Activated CD8-positive, alpha-beta memory T cell treated with anti-CD3 and anti-CD28 coated beads for 36 hours (primary cell): ENCODE data around the gene PTCHD1. TPM values are rescaled to one million over a fixed set of nuclear protein-coding genes. Genes with fewer than 3 reads are reported as not detected.

Source experiments
- CTCF ChIA-PET: fragments of 350-600 bp; sonication (Branson Sonifier 250); formaldehyde crosslinking; loops from one replicate; lab custom pipeline; 2021; ENCODE audit warnings: antibody characterized with exemption; lab: Charles Lee
- POLR2A ChIA-PET: fragments of 350-600 bp; sonication (Branson Sonifier 250); formaldehyde crosslinking; loops from one replicate; lab custom pipeline; 2021; ENCODE audit warnings: antibody characterized with exemption; lab: Charles Lee
- total RNA-seq, 2 experiments: library from RNA; stranded (reverse); gene quantifications; one replicate each; pipeline ENCODE4 v1.2.3, GENCODE V29; 2021

The PTCHD1 gene
- total RNA-seq, 2 experiments from 2014 or later = not detected

DNA sequence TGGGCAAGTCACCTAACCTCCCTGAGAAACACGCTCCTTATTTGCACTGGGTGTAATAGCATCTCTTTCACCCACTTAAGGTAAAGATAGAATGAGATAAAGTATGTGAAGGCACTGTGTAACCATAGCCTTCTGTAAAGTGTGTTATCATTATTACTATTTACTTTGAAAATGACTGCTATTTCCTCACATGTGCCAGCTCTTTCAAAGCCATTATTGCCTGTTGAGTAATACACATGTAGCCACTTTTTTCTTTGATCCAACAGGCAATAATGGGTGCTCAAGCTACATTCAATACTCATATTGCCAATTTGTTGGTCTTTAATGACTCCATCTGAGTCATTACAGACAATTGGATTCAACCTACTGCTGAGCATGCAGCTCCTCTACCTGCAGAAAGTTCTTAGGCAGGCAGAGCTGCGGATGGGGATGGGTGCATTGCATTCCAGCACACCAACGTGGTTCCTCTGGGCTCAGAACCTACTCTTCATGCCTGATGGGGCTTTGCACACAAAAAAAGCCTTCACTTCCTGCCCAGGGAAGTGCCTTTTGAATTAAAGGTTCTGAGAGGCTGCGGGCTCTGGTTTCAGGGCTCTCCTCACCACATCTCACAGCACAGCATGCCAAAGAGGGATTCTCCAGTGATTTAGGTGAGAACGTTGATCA is 9.7 kb downstream of the PTCHD1 start:
- CTCF ChIA-PET = no interaction called here
- POLR2A ChIA-PET = no interaction called here

DNA sequence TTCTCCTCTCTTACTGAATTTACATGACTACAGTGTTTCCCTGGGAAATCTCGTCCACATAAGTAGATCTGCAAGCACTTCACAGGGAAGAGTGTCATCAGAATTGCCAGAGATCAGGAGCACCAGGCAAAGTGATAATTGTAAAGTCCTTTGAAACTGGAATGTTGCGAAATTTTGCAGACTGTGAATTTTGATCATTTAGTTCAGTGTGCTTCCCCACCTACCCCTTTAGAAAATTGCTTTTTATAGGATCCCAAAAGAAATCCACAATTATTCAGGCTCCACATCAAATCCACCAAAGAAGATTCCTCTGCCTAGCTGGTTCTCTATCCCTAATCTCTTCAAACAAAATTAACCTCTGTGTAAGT is 10.2 kb downstream of the PTCHD1 start:
- CTCF ChIA-PET = no interaction called here

DNA sequence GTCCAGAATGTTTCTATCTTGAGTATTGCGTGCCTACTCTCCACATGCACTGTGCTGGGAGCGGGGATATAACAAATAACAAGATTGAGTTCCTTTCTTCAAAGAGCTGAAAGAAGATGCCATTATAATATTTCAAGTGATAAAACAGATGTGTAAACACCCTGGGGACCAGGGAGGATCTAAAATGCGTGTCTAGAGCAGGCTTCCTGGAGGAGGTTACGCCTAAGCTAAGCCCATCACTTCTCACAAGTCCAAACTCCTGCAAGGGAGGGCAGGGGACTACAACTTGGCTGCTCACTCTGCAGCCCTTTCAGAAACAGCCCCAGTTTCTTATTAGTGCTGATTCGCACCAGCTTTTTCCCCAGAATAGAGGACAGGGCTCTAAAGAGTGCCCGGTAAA is 21.5 kb downstream of the PTCHD1 start:
- ChIA-PET CTCF (no interaction called here), POLR2A (no interaction called here)

More for the DNA sequence above, 10.2 kb downstream of the PTCHD1 start:
- POLR2A ChIA-PET = no interaction called here

DNA sequence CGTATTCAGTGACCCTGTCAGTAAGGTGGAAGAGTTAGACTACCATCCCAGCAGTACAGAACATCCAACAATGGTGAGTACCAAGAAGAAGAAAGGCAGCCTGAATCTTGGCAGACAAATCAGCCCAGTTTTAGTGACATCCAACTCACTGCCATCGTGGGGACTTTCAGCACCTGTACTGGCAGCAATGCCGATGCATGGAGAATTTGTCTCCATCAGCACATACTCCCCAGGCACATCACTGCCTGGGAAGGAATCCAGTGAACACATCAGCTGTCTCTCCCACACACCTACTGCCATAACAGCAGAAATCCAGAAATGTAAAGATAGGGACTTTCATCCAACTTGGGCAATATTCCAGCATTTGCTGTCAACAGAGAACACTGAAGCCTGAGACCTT is 29.8 kb downstream of the PTCHD1 start:
- ChIA-PET POLR2A (no interaction called here), CTCF (no interaction called here)

DNA sequence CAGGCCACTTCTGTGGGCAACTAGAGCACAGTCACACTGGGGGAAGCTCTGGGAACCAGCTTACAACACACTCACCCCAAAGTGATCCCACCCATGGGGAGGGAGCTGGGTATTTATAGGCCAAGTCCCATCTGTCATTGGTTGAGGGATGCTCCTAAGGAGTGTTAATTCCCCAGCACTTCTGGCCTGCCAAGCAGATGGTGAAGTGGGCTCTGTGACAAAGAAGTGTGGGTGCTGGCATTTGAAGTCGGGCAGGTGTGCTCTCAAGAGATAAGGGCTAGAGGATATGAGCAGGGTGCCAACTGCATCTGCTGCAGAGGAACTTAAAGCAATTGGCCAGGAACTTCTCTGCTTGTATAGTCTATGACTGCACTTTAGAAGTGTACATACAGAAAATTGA is 30.9 kb downstream of the PTCHD1 start:
- ChIA-PET POLR2A (no interaction called here), CTCF (no interaction called here)

DNA sequence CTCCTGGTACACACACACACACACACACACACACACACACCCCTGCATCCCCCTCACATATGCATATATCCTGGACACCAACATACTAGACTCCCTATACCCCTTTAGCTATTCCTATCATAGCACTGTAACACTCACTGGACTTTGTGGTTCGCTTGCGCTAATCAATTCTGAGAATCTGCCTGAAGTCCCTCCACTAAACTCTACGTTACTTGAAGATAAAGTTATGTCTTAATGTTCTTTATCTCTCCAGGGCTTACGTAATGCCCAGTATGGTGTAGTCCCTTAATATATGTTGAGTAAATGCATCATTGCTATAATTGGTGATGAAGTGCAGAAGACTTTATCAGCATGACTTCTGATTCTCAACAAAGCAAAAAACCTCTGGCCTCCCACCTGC is 32.3 kb downstream of the PTCHD1 start:
- CTCF ChIA-PET = no interaction called here
- POLR2A ChIA-PET = no interaction called here

DNA sequence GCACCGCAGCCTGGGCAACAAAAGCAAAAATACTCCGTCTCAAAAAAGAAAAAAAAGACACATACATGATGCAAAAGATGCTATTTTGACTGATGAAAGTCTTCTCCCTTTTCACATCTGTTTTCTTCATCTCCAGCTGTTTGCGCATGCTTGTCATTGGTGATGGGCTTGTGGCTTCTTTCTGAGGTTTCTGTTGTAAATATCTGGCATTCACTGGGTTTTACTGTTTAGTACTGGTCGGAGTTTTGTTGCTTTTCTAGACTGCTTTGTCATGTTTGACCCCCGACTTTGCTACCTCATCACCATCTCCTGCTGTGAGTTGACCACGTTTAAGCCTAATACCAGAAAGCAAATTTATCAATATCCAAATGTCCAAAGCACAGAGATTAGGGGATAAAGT is 34.4 kb downstream of the PTCHD1 start:
- ChIA-PET POLR2A (no interaction called here), CTCF (no interaction called here)

DNA sequence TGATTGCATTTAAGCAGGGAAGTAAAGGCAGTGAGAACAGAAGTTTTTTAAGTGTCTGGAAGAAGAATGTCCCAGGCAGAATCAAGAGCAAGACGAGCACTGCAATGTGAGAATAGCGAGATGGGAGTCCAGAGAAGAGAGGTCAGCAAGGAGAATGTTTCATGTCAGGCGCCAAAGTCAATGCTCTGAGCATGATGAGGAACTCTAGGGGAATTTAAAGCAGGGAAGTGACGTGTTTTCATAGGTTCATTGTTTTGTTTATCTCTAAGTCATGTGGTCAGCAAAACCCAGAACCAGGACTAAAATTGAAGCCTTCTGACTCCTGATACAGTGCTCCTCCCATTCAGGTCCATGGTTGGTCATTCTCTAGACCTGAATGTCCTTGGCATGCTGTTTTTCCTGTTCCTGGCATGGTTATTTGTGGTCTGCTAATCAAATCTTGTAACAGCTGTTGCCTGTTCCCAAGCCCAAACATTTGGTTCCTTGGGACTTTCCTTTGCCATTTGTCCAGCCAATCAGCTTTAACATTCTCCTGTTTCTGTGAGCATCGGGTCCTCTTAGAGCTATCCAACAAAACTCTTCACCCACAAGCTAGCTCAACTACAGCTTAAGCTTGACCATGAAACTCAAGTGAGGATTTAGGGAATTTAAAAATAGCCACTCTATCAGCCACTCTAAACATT is 37.7 kb downstream of the PTCHD1 start:
- POLR2A ChIA-PET = no interaction called here
- CTCF ChIA-PET = no interaction called here

DNA sequence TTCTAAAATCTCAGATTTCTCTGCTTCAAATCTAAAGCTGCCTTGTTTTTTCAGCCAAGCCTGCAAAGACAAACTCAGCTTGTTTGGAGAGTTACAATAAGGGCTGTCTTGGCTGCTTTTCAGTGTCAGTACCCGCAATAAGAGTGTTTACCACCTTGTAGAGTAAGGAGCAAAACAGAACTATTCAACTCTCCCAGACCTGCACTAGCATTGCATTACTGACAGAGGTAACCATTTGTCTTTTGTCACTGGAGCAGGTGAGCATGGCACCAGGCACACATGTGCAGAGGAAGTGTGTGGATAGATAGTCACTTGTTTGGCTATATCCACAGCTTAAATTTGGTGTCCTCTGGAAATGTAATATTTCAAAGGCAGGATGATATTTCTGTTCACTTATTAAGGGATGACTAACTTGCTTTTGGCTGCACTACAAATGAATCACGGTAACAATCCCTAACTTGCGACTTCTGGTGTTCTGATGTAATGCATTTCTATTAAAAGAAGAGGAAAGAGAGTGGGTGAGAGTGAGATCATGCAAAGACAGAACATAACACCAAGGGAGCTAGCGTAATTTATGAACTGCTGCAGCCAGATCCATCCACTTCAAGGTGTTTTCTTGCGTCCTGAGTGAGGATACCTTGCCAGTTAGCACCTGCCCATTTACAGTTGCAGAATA is 38.6 kb downstream of the PTCHD1 start:
- CTCF ChIA-PET = no interaction called here
- POLR2A ChIA-PET = no interaction called here

DNA sequence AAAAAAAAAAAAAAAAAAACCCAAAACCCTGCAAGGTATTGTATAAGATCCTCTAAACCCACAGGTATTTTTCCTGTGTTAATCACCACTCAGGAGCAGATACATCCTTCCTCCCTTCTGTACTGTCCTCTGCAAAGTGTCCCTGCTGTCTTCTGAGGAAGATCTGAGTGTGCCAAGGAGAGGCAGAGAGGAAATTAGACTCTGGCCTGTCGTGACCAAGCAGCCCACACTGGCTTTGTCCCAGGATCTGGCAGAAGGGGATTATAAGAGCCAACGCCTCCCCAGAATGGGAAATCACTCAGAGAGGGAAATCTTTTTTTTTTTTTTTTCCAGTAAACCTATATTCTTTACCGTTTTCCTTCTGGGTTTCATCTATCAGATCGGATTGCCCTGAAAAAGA is 39.6 kb downstream of the PTCHD1 start:
- CTCF ChIA-PET = no interaction called here
- POLR2A ChIA-PET = no interaction called here

DNA sequence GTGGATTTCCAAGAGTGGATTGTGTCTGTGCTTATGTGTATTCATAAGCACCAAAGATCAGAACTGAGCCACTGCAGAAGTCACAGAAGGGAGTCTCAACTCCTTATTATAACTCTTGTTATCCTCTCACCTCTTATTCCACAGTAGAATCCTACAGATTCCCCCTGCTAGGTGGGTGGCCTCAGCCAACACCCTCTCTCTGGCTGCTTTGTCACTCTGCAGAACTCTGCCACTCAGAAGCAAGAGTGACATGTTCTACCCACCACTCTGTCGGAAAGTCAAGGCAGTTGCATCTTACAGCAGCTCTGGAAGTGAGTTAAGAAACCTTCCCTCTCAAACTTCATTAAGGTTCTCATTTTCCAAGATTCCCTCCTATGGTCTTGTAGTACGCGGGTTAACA is 41.9 kb downstream of the PTCHD1 start:
- POLR2A ChIA-PET = no interaction called here
- CTCF ChIA-PET = no interaction called here

DNA sequence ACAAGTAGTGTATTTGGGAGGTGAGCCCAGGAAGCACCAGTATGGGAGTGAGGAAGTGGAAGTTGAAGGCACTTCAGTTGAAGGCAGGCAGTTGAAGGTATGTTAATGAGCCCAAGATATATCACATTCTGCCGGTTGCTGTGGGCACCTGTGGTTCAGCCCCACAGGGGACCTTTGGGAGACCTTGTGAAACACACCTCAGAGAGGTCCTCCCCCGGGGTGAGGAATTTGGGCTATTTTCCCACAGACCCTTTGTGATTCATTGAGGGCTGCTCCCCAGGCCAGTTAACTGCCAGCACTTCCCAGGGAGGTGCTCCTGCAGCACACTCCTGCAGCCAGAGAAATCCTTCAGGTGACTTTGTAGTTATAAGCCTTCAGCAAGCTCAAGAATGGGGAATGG is 45.9 kb downstream of the PTCHD1 start:
- POLR2A ChIA-PET = no interaction called here
- CTCF ChIA-PET = no interaction called here

DNA sequence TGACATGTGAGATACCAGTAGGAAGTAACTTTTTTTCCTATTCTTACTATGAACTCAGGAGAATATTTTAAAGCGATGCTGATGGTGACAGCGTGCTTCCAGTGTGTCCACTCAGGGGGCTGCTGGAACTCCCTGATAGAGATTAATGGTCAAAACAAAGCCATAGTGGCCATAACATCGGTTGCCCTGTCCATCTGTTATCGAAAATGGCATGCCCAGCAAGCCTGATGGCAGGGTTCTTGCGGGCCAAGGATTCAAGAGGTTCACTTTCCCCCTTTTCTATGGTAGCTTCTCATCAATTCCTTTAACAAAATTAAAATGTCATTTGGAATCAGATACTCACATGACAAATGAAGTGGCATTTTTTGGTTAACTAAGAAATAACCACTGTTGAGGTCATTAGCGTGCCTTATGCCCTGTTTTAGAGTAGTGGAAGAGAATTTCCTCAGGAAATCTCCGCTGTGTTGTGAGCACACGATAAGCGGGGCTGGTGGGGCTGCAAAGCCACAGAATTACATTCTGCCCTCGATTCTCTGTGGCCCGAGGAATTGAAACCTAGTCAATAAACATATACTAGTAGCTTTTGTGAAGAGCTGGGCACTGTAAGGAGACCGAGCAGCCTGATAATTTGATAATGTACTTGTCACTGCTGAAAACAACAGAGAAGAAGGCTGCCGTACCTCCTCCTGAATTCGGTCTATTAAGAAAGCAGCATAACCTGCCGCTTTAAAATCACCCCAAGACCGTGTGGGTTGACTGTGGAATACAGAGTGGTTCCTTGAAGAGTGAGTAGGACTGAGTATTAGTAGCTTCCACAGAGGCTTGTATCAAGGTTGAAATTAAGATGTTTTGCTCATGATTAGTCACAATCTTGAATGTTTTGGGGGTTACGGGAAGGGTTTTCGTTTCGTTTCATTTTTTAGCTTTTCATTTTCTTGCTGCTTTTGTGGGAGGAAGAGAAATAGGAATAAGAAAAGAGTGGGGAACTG is 46.7 kb downstream of the PTCHD1 start:
- ChIA-PET CTCF (no interaction called here), POLR2A (no interaction called here)

DNA sequence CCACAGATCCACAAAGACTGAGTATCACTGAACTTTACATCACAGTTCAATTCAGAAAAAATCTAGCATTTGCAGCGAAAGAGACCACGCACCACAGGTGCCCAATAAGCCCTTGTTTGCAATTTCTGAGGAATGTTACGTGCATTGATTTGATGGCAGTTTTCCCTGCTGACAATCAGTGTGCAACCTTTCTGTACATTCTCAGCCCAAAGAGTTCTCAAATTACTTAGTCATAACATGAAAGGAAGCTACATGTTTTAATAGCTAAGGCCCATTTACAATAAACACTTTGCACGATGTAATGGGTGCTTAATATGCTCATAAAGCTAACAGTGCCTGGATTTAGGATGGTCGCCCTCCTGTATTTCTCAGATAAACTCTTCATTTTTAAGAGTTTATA is 47.9 kb downstream of the PTCHD1 start:
- POLR2A ChIA-PET = no interaction called here
- CTCF ChIA-PET = no interaction called here

DNA sequence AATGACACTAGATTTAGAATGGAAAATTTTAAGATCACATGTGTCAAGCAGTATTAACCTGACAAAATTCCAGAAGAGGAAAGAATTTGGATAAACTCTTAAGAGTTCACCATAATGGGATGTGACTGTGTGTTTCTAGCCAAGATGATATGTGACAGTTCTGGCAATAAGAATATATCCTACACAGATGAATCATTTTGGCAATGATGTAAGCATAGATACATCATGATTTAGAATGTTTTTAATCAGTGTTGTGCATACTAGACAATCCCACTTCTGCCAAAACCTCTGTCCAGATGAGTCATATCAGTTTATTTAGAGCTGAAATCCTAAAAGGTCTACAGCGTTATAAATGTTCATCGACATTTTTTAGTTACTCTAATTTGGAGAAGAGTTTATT is 48.8 kb downstream of the PTCHD1 start:
- ChIA-PET POLR2A (no interaction called here), CTCF (no interaction called here)

DNA sequence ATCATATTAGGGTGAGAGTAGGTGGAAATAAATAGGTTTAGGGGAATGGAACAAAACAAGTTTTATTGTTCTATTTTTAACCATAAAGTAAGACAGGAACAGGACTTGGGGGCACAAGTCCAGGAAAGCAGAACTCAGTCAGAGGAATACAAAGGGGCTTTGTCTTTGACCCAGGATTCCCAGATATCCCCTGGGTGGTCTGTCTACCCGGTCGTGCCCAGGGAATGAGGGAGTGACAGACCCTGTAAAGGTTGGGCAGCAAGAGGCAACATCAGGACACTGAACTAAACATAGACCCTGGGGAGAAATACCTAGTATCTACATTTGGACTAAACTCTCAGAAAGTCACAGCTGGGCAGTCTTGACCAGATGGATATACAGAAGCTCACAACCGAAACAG is 50.6 kb downstream of the PTCHD1 start:
- ChIA-PET POLR2A (no interaction called here), CTCF (no interaction called here)

DNA sequence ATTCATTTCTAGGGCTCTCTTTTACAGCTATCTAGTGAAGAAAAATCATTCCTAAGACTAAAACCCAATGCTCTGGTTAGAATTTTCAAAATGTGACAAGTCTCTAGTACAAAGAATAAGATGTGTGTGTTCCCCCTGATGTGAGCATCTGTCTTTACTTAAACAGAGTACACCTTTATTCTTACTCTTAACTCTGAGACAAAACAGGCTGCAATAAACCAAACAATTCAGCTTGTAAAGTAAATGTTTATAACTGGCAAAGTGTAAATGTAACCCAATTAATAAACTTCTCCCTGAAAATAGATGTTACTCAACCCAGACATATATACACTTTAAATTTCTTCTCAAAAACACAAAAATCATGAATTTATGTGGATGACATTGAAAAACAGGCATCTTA is 51.6 kb downstream of the PTCHD1 start:
- ChIA-PET POLR2A (no interaction called here), CTCF (interaction anchor here (0.7 kb wide), 1 partner anchor 1358 kb away, joined by 3 read pairs; no protein-coding TSS in a partner anchor)

DNA sequence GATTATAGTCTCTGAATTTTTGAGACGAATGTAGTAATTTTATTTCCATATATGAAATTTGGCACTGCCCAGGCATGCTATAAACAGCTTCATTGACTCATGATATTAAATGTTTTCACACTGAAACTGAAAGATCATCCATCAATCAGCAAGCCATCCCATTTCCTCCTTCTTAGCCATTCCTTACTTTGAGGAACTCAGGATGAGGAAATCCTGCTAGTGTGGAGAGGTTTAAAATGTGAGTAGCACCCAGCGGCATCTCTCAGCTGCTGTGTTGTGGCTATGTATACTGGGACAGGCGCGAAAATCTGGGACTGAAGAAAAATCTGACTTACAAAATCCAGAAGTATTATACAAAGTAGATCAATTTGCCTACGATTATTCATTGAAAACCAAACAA is 52.1 kb downstream of the PTCHD1 start:
- ChIA-PET POLR2A (no interaction called here), CTCF (interaction anchor here (0.7 kb wide), 1 partner anchor 1359 kb away, joined by 3 read pairs; no protein-coding TSS in a partner anchor)

DNA sequence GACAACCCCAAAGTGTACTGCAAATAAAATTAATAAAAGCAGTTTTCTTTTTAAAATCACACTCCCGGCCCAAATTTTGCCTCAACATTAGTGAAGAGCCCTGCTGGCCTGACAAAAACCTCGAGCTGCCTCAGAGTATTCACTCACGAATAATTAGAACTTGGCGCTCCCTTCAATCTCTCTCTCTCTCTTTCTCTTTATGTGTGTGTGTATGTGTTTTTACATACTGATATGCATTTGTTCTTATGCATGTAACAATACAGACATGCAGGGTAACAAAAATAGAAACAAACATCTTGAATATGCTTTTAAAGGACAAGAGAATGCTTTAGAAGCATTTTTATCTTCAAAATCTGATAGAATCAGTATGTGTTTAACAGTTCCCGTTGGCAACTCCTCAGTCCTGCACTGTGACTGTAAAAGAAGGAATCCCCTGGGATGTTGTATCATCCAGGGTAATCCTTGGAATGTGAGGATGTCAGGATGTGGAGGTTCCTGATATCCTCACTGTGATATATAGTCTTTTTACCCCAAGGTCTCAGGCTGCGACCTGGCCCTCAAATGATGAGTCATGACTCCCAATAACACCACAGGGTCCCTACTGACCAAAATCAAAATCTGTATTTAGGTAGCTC is 53.0 kb downstream of the PTCHD1 start:
- POLR2A ChIA-PET = no interaction called here

More for the DNA sequence above, 53.0 kb downstream of the PTCHD1 start:
- CTCF ChIA-PET = no interaction called here
